MM.1S (cell line): Measurements from ENCODE around the gene C1orf21.

Experiments used
- DNase-seq: peaks from one replicate; pipeline ENCODE4 v3.0.0-alpha.2; 2015
- H2AFZ ChIP-seq: fragments of 300-600 bp; sonication (generic); 2 replicates; pipeline ENCODE4 v1.6.0; 2016; ENCODE audit warnings: antibody characterized with exemption, low read length
- H3F3A ChIP-seq: fragments of 300-600 bp; sonication (generic); 2 replicates; pipeline ENCODE4 v1.6.1; 2016; ENCODE audit warnings: mild to moderate bottlenecking, antibody characterized with exemption, low read length, moderate library complexity, mixed read lengths; ENCODE audit not compliant: insufficient read depth
- H3K27ac ChIP-seq: fragments of 300-600 bp; sonication (generic); 2 replicates; pipeline ENCODE4 v1.5.1; 2016; ENCODE audit warnings: mild to moderate bottlenecking, low read length
- H3K27me3 ChIP-seq: fragments of 300-600 bp; sonication (generic); replicated peaks from 2 replicates; pipeline ENCODE4 v1.6.0; 2016; ENCODE audit warnings: low read length; ENCODE audit not compliant: insufficient read depth
- H3K36me3 ChIP-seq: fragments of 300-600 bp; sonication (generic); replicated peaks from 2 replicates; pipeline ENCODE4 v1.6.1; 2016; ENCODE audit warnings: mild to moderate bottlenecking, low read length, mixed read lengths; ENCODE audit not compliant: insufficient read depth
- H3K4me1 ChIP-seq: fragments of 300-600 bp; sonication (generic); 2 replicates; pipeline ENCODE4 v1.6.1; 2016; ENCODE audit warnings: low read length, mixed read lengths
- H3K4me2 ChIP-seq: fragments of 300-600 bp; sonication (generic); 2 replicates; pipeline ENCODE4 v1.6.0; 2016; ENCODE audit warnings: low read depth, low read length
- H3K4me3 ChIP-seq: fragments of 300-600 bp; sonication (generic); 2 replicates; pipeline ENCODE4 v1.5.1; 2016; ENCODE audit warnings: low read length, mixed read lengths
- H3K79me2 ChIP-seq: fragments of 300-600 bp; sonication (generic); 2 replicates; pipeline ENCODE4 v1.6.1; 2016; ENCODE audit warnings: mixed run types, low read length, mixed read lengths
- H3K9ac ChIP-seq: fragments of 300-600 bp; sonication (generic); 2 replicates; pipeline ENCODE4 v1.6.1; 2016; ENCODE audit warnings: low read length, mixed read lengths
- H3K9me2 ChIP-seq: fragments of 300-600 bp; sonication (generic); replicated peaks from 2 replicates; pipeline ENCODE4 v1.6.1; 2016; ENCODE audit warnings: mild to moderate bottlenecking, low read length, mixed read lengths; ENCODE audit not compliant: insufficient read depth
- H3K9me3 ChIP-seq: fragments of 300-600 bp; sonication (generic); replicated peaks from 2 replicates; pipeline ENCODE4 v1.6.1; 2016; ENCODE audit warnings: mild to moderate bottlenecking, low read length, mixed read lengths; ENCODE audit not compliant: insufficient read depth
- H4K20me1 ChIP-seq: fragments of 300-600 bp; sonication (generic); 2 replicates; pipeline ENCODE4 v1.6.1; 2016; ENCODE audit warnings: mild to moderate bottlenecking, low read length, moderate library complexity, mixed read lengths; ENCODE audit not compliant: insufficient read depth
- EZH2 ChIP-seq: fragments of 300-600 bp; sonication (generic); optimal IDR thresholded peaks from 2 replicates; pipeline ENCODE3; 2017; ENCODE audit warnings: low read depth, mild to moderate bottlenecking, antibody characterized with exemption, low read length, mixed read lengths
- EZH2phosphoT487 ChIP-seq: fragments of 300-600 bp; sonication (generic); IDR thresholded peaks from 2 replicates; pipeline ENCODE4 v1.6.1; 2018; ENCODE audit warnings: antibody characterized with exemption, low read length
- TF ChIP-seq, protein P1 (sequence below): fragments of 300-600 bp; sonication (generic); IDR thresholded peaks from 2 replicates; pipeline ENCODE4 v1.5.1; 2016; ENCODE audit warnings: antibody characterized with exemption, low read length, mixed read lengths

The C1orf21 gene

DNA sequence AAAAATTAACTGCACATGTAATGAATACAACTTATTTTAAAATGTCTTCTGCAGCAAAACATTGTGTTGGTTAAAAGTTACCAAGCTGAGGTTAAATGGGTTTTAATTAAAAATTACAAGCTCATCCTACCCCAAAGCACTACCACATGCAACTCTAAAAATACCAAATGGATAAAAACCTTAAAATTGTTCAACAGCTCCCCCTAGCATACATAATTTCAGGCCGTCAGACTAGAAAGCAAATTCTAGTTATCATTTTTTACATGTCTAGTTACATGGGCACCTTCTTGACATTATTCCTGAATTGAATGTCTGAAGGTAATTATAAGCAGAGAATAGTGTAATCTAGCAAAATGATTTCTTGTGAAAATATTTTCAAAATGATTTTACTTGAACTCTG lies 176.5 kb downstream of the C1orf21 start:
- Histone ChIP-seq H3K9me2 (no peaks in the 10 kb centered on the region), H3K36me3 (no peaks in the 10 kb centered on the region), H3K9ac (no peak overlapping the region), H3K4me2 (peak overlapping the region; percentile 55), H3K27me3 (no peaks in the 10 kb centered on the region), H3K4me1 (peaks cover 78% of the 10 kb centered on the region), H4K20me1 (no peaks in the 10 kb centered on the region), H3F3A (peaks cover 38% of the 10 kb centered on the region), H3K79me2 (0 out of 2 replicates have a peak, but pooled peaks cover 4% of the 10 kb centered on the region), H3K27ac (peak overlapping the region; percentile 45; the same call in 1 of the 2 replicates), H3K4me3 (peak overlapping the region; percentile 4; the same call in 1 of the 2 replicates), H3K9me3 (no peaks in the 10 kb centered on the region), H2AFZ (no peak overlapping the region)
- TF ChIP-seq, protein P1, sequence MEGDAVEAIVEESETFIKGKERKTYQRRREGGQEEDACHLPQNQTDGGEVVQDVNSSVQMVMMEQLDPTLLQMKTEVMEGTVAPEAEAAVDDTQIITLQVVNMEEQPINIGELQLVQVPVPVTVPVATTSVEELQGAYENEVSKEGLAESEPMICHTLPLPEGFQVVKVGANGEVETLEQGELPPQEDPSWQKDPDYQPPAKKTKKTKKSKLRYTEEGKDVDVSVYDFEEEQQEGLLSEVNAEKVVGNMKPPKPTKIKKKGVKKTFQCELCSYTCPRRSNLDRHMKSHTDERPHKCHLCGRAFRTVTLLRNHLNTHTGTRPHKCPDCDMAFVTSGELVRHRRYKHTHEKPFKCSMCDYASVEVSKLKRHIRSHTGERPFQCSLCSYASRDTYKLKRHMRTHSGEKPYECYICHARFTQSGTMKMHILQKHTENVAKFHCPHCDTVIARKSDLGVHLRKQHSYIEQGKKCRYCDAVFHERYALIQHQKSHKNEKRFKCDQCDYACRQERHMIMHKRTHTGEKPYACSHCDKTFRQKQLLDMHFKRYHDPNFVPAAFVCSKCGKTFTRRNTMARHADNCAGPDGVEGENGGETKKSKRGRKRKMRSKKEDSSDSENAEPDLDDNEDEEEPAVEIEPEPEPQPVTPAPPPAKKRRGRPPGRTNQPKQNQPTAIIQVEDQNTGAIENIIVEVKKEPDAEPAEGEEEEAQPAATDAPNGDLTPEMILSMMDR, result peak; percentile 84
- TF ChIP-seq EZH2phosphoT487, result no peak
- peak; percentile 60 for DNase-seq

DNA sequence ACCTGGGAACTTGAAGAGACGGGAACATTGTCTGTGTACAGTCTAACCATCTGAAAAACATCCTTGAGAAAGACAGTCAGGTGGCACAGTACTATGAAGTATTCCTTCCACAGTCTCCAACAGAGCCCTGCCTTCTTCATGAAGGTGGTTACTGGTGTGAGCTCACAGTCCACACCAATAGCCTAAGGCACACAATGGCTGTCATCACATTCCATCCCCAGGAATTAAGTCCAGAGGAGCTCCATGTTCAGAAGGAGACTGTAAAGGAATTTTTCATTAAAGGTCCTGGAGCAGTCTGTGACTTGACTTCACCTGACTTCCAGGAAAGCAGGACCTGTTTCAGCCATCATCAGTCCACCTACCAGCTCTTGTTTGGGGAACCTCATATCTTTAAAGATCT lies 180.2 kb downstream of the C1orf21 start:
- Histone ChIP-seq H3K9me2 (no peaks in the 10 kb centered on the region), H3K36me3 (no peaks in the 10 kb centered on the region), H3K27ac (peak overlapping the region; percentile 58; the same call in 1 of the 2 replicates), H3K27me3 (no peaks in the 10 kb centered on the region), H4K20me1 (no peaks in the 10 kb centered on the region), H3K9me3 (no peaks in the 10 kb centered on the region), H3F3A (peaks cover 30% of the 10 kb centered on the region), H2AFZ (no peak overlapping the region), H3K4me3 (no peak overlapping the region), H3K4me2 (peak overlapping the region; percentile 69), H3K4me1 (peaks cover 62% of the 10 kb centered on the region), H3K79me2 (0 out of 2 replicates have a peak, but pooled peaks cover 7% of the 10 kb centered on the region), H3K9ac (no peak overlapping the region)
- DNase-seq, result no peak
- TF ChIP-seq EZH2phosphoT487 (no peak), EZH2 (no peak)
- TF ChIP-seq, protein P1, result no peak

DNA sequence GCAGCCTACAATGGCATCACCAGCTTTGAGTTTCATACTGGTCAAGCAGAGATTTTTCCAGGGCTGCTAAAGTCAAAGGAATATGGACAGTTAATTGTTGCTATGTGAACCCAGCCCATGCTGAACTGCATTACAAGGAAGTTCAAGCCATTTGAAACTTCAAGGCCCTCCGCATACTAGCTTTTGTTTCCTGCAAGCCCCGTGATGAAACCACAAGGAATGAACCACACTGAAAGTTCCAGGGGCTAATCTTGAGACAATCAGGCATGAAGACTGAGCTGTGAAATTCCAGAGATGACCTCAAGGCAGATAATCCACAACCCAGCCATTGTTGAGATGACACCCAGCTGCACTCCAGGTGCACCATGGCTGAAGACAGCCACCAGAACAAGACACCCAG lies 180.8 kb downstream of the C1orf21 start:
- peak; percentile 88 for DNase-seq

More for the DNA sequence above, 180.8 kb downstream of the C1orf21 start:
- peak overlapping the region; percentile 69 for H3K4me2 ChIP-seq
- H3K4me3 ChIP-seq, result peak overlapping the region; percentile 4; the same call in 1 of the 2 replicates
- no peaks in the 10 kb centered on the region for H3K36me3 ChIP-seq
- no peak overlapping the region for H3K9ac ChIP-seq
- peaks cover 24% of the 10 kb centered on the region for H3F3A ChIP-seq
- H3K27ac ChIP-seq, result peak overlapping the region; percentile 58; the same call in 1 of the 2 replicates
- H3K9me3 ChIP-seq, result no peaks in the 10 kb centered on the region
- H3K4me1 ChIP-seq, result peaks cover 55% of the 10 kb centered on the region
- H2AFZ ChIP-seq, result no peak overlapping the region
- TF ChIP-seq EZH2 (no peak), EZH2phosphoT487 (no peak)
- TF ChIP-seq, protein P1, result no peak
- H3K9me2 ChIP-seq, result no peaks in the 10 kb centered on the region
- H3K79me2 ChIP-seq, result 0 out of 2 replicates have a peak, but pooled peaks cover 7% of the 10 kb centered on the region
- no peaks in the 10 kb centered on the region for H3K27me3 ChIP-seq
- no peaks in the 10 kb centered on the region for H4K20me1 ChIP-seq
